Stomach (tissue), 9 donors: ENCODE results near the gene ZBTB32. TPM values are rescaled to one million over a fixed set of nuclear protein-coding genes. Genes with fewer than 3 reads are reported as not detected.

Source experiments
- DNase-seq, 2 donors: peaks; one replicate each; pipeline versions ENCODE4 v3.0.0 to v3.0.0-alpha.2; 2013 to 2019
- H3K27ac ChIP-seq, 5 donors: fragments of 200-600 bp in 4 of 5; sonication (generic) in 4 of 5; one replicate each; pipeline ENCODE4 v1.5.1; 2013 to 2019; ENCODE audit warnings: mild to moderate bottlenecking in 1 of 5, moderate library complexity in 1 of 5
- H3K27me3 ChIP-seq, 3 donors: fragments of 200-600 bp; sonication (generic); one replicate each; pipeline ENCODE4 v1.5.1; 2017 to 2019; ENCODE audit warnings: mixed run types in 1 of 3
- H3K36me3 ChIP-seq, 4 donors: fragments of 200-600 bp; sonication (generic); 1 replicate in 3 of 4; 2 replicates in 1 of 4; pipeline ENCODE4 v1.5.1; 2016 to 2019
- H3K4me1 ChIP-seq, 4 donors: fragments of 200-600 bp; sonication (generic); one replicate each; pipeline ENCODE4 v1.5.1; 2016 to 2019
- H3K4me3 ChIP-seq, 4 donors: fragments of 200-600 bp; sonication (generic) in 3 of 4; one replicate each; pipeline ENCODE4 v1.5.1; 2016 to 2019; ENCODE audit warnings: mild to moderate bottlenecking in 1 of 4
- H3K9me3 ChIP-seq, 4 donors: fragments of 200-600 bp; sonication (generic); one replicate each; pipeline ENCODE4 v1.5.1; 2016 to 2019
- CTCF ChIP-seq, 7 experiments: fragments of 450-650 bp in 4 of 7; fragments of 200-600 bp in 3 of 7; sonication (generic) in 3 of 7; IDR thresholded peaks; one replicate each; pipeline ENCODE4 v1.5.1; 2016 to 2019; ENCODE audit warnings: antibody characterized with exemption in 7 of 7, control low read depth in 2 of 7, mild to moderate bottlenecking in 1 of 7
- EP300 ChIP-seq: sonication (generic); formaldehyde crosslinking; IDR thresholded peaks from one replicate; pipeline ENCODE4 v1.6.1; 2017; ENCODE audit warnings: antibody characterized with exemption
- POLR2A ChIP-seq, 4 donors: fragments of 450-650 bp; IDR thresholded peaks; one replicate each; pipeline ENCODE4 v1.6.1; 2016; ENCODE audit warnings: antibody characterized with exemption in 4 of 4, control low read depth in 2 of 4, mild to moderate bottlenecking in 1 of 4, moderate library complexity in 1 of 4
- POLR2AphosphoS5 ChIP-seq, 3 donors: sonication (generic); formaldehyde crosslinking; IDR thresholded peaks; one replicate each; pipeline ENCODE4 v1.6.1; 2016; ENCODE audit warnings: antibody characterized with exemption in 3 of 3
- WGBS, 5 donors: extraction: QIAGEN DNeasy Blood & Tissue Kit in 3 of 5; methylation state at CpG; one replicate each; pipeline versions ENCODE4 v1.1.5 to v1.1.7; 2013 to 2018; 5-methylcytosine and 5-hydroxymethylcytosine counted together
- intact Hi-C: fragments of 100-400 bp; cut with DNase I; formaldehyde crosslinking; loops from one replicate; pipeline ENCODE4 v1.15.1; 2023; ENCODE audit warnings: low total_unique reads
- polyA plus RNA-seq, 3 donors: library from polyadenylated mRNA; stranded (reverse); fragments of 200-250 nt; gene quantifications; one replicate each; pipeline ENCODE4 v1.2.3, GENCODE V29; 2013
- total RNA-seq, 5 donors: library from RNA; depleted of rRNA; stranded (reverse); fragments of >200 nt; gene quantifications; one replicate each; pipeline versions ENCODE4 v1.1.0 to v1.2.3, GENCODE V29; 2014 to 2016
- donor health status: healthy with polysubstance abuse.
- donor health status: Bipolar disorder and iron deficiency.
- donor health status: healthy.

ZBTB32 gene
- total and polyA plus RNA-seq, 8 donors, result 0.43 to 8.2 (median 0.46) TPM; not detected in 5

GRCh38 chr19:35708391-35708790 lies 4.0 kb downstream of the ZBTB32 start:
- Histone ChIP-seq H3K27me3 (peaks cover 0 to 9% (median 0%) of the 10 kb centered on the region in 3 donors), H3K36me3 (no peaks in the 10 kb centered on the region), H3K4me1 (peaks cover 0 to 2% (median under 1%) of the 10 kb centered on the region in 4 donors), H3K4me3 (no peak overlapping the region), H3K9me3 (no peaks in the 10 kb centered on the region), H3K27ac (no peak overlapping the region)
- no peak for TF ChIP-seq CTCF (IDR thresholded peaks at IDR 0.05)
- no peak for TF ChIP-seq EP300
- no peak for TF ChIP-seq POLR2A (IDR thresholded peaks at IDR 0.05)
- no peak for TF ChIP-seq POLR2AphosphoS5 (IDR thresholded peaks at IDR 0.05)
- peak in 1 of 2 donors; percentile 12 for DNase-seq
- 82 to 100% (median 97%) methylated on average over 1 of the region's 1 CpG for WGBS, 5 donors
- intact Hi-C loops, result no loop called here

- Histone ChIP-seq H3K4me1 (peaks cover 7 to 13% (median 10%) of the 10 kb centered on the region in 4 donors), H3K27ac (peak overlapping the region in 2 of 5 donors; percentile 2 to 8), H3K9me3 (no peaks in the 10 kb centered on the region), H3K27me3 (no peaks in the 10 kb centered on the region), H3K36me3 (no peaks in the 10 kb centered on the region), H3K4me3 (no peak overlapping the region)
- TF ChIP-seq POLR2AphosphoS5 (IDR thresholded peaks at IDR 0.05) (no peak), CTCF (IDR thresholded peaks at IDR 0.05) (no peak), POLR2A (IDR thresholded peaks at IDR 0.05) (no peak), EP300 (no peak)
- DNase-seq, result no peak
- intact Hi-C loops, result loop anchor here (10.0 kb wide), 1 partner anchor 166 kb away; the partner anchor contains the start of gene TMEM147
- 42 to 59% (median 56%) methylated on average over 13 of the region's 13 CpGs for WGBS, 5 donors
These were observed 6.7 kb downstream of the ZBTB32 start for GRCh38 chr19:35710784-35711723.

GRCh38 chr19:35712567-35713505 lies 8.5 kb downstream of the ZBTB32 start:
- intact Hi-C loops, result loop anchor here (10.0 kb wide), 1 partner anchor 168 kb away; the partner anchor contains the start of gene TMEM147
- Histone ChIP-seq H3K27ac (no peak overlapping the region), H3K4me1 (peaks cover 13 to 24% (median 15%) of the 10 kb centered on the region in 4 donors), H3K9me3 (no peaks in the 10 kb centered on the region), H3K27me3 (no peaks in the 10 kb centered on the region), H3K4me3 (no peak overlapping the region), H3K36me3 (no peaks in the 10 kb centered on the region)
- DNase-seq, result peak in 1 of 2 donors; percentile 3
- 64 to 74% (median 73%) methylated on average over 10 to 11 of the region's 11 CpGs for WGBS, 5 donors
- TF ChIP-seq EP300 (no peak), POLR2AphosphoS5 (IDR thresholded peaks at IDR 0.05) (no peak), POLR2A (IDR thresholded peaks at IDR 0.05) (no peak)

- peak overlapping the region in 1 of 4 donors; percentile 2 for H3K4me3 ChIP-seq
- TF ChIP-seq CTCF (IDR thresholded peaks at IDR 0.05) (no peak), EP300 (no peak), POLR2A (IDR thresholded peaks at IDR 0.05) (no peak), POLR2AphosphoS5 (IDR thresholded peaks at IDR 0.05) (no peak)
- H3K9me3 ChIP-seq, result no peaks in the 10 kb centered on the region
- peaks cover 13 to 25% (median 16%) of the 10 kb centered on the region in 4 donors for H3K4me1 ChIP-seq
- peak overlapping the region in 1 of 5 donors; percentile 95 for H3K27ac ChIP-seq
- H3K27me3 ChIP-seq, result no peaks in the 10 kb centered on the region
- intact Hi-C loops, result loop anchor here (10.0 kb wide), 1 partner anchor 169 kb away; the partner anchor contains the start of gene TMEM147
- H3K36me3 ChIP-seq, result no peaks in the 10 kb centered on the region
- no peak for DNase-seq
- 66 to 74% (median 72%) methylated on average over 2 of the region's 2 CpGs for WGBS, 5 donors
These were observed 9.1 kb downstream of the ZBTB32 start for GRCh38 chr19:35713506-35713850.
